Mesenchymal stem cell (in vitro differentiated cells and primary cell): ENCODE measurements around the gene RYR2.

Experiments used
- DNase-seq: peaks from one replicate; pipeline ENCODE4 v3.0.0-alpha.2; 2013
- H2AFZ ChIP-seq: one replicate; pipeline ENCODE4 v1.6.1; 2013; ENCODE audit warnings: low read depth, mild to moderate bottlenecking, control low read depth, inconsistent platforms, low read length, moderate library complexity
- H2AK5ac ChIP-seq: 2 replicates; pipeline ENCODE4 v1.6.1; 2013; ENCODE audit warnings: low read length, moderate library complexity, mild to moderate bottlenecking, inconsistent platforms; ENCODE audit not compliant: severe bottlenecking
- H2BK120ac ChIP-seq: one replicate; pipeline ENCODE4 v1.6.1; 2013; ENCODE audit warnings: low read depth, mild to moderate bottlenecking, inconsistent platforms, low read length, moderate library complexity
- H2BK12ac ChIP-seq, 2 experiments: one replicate each; pipeline ENCODE4 v1.6.1; 2013; ENCODE audit warnings: inconsistent platforms in 2 of 2, low read length in 2 of 2, mild to moderate bottlenecking in 2 of 2, moderate library complexity in 2 of 2, control low read depth in 1 of 2
- H2BK15ac ChIP-seq: one replicate; pipeline ENCODE4 v1.6.1; 2013; ENCODE audit warnings: mild to moderate bottlenecking, low read depth, inconsistent platforms; ENCODE audit not compliant: poor library complexity, severe bottlenecking
- H2BK5ac ChIP-seq: 2 replicates; pipeline ENCODE4 v1.6.1; 2013; ENCODE audit warnings: low read depth, mild to moderate bottlenecking, low read length, control low read depth, inconsistent platforms; ENCODE audit not compliant: poor library complexity, severe bottlenecking
- H3K14ac ChIP-seq, 2 experiments: one replicate each; pipeline ENCODE4 v1.6.1; 2013; ENCODE audit warnings: inconsistent platforms in 2 of 2, low read length in 2 of 2, control low read depth in 1 of 2, mild to moderate bottlenecking in 1 of 2, moderate library complexity in 1 of 2
- H3K18ac ChIP-seq, 2 experiments: one replicate each; pipeline ENCODE4 v1.6.1; 2013; ENCODE audit warnings: inconsistent platforms in 2 of 2, low read length in 2 of 2, control low read depth in 1 of 2, low read depth in 1 of 2, mild to moderate bottlenecking in 1 of 2
- H3K23ac ChIP-seq, 2 experiments: one replicate each; pipeline ENCODE4 v1.6.1; 2013; ENCODE audit warnings: inconsistent platforms in 2 of 2, low read length in 2 of 2, mild to moderate bottlenecking in 2 of 2, moderate library complexity in 2 of 2, control low read depth in 1 of 2
- H3K27ac ChIP-seq: 2 replicates; pipeline ENCODE4 v1.5.1; 2013; ENCODE audit warnings: mild to moderate bottlenecking, moderate library complexity, low read length, control low read depth, inconsistent platforms; ENCODE audit not compliant: poor library complexity, severe bottlenecking
- H3K27me3 ChIP-seq, 2 experiments: 2 replicates each; pipeline versions ENCODE4 v1.6.1 to v1.7.0; 2013; ENCODE audit warnings: low read length in 2 of 2, mild to moderate bottlenecking in 2 of 2, moderate library complexity in 2 of 2, control low read depth in 1 of 2, inconsistent platforms in 1 of 2; ENCODE audit not compliant: control insufficient read depth in 1 of 2, insufficient read depth in 1 of 2
- H3K36me3 ChIP-seq, 2 experiments: 2 replicates each; pipeline versions ENCODE4 v1.6.1 to v1.7.0; 2013; ENCODE audit warnings: low read length in 2 of 2, control low read depth in 1 of 2, inconsistent platforms in 1 of 2, low read depth in 1 of 2, mild to moderate bottlenecking in 1 of 2; ENCODE audit not compliant: insufficient read depth in 2 of 2, control insufficient read depth in 1 of 2
- H3K4ac ChIP-seq, 2 experiments: one replicate each; pipeline ENCODE4 v1.6.1; 2013; ENCODE audit warnings: inconsistent platforms in 2 of 2, low read length in 2 of 2, mild to moderate bottlenecking in 2 of 2, moderate library complexity in 2 of 2, control low read depth in 1 of 2, low read depth in 1 of 2
- H3K4me1 ChIP-seq: 2 replicates; pipeline ENCODE4 v1.6.1; 2013; ENCODE audit warnings: low read depth, low read length, control low read depth; ENCODE audit not compliant: control insufficient read depth, insufficient read depth
- H3K4me2 ChIP-seq: 2 replicates; pipeline ENCODE4 v1.6.1; 2013; ENCODE audit warnings: low read length, mild to moderate bottlenecking, inconsistent platforms; ENCODE audit not compliant: poor library complexity, severe bottlenecking
- H3K4me3 ChIP-seq, 2 experiments: 2 replicates each; pipeline versions ENCODE4 v1.5.1 to v1.7.0; 2013; ENCODE audit warnings: low read length in 2 of 2, mild to moderate bottlenecking in 2 of 2, control low read depth in 1 of 2, low read depth in 1 of 2; ENCODE audit not compliant: insufficient read depth in 1 of 2
- H3K79me1 ChIP-seq: replicated peaks from 2 replicates; pipeline ENCODE4 v1.6.1; 2013; ENCODE audit warnings: mild to moderate bottlenecking, control low read depth, low read length, inconsistent platforms; ENCODE audit not compliant: poor library complexity, severe bottlenecking
- H3K9ac ChIP-seq: 2 replicates; pipeline ENCODE4 v1.7.0; 2013; ENCODE audit warnings: mild to moderate bottlenecking, low read length, moderate library complexity
- H3K9me3 ChIP-seq: 2 replicates; pipeline ENCODE4 v1.7.0; 2013; ENCODE audit warnings: mild to moderate bottlenecking, low read length; ENCODE audit not compliant: control insufficient read depth
- H4K8ac ChIP-seq: one replicate; pipeline ENCODE4 v1.6.1; 2013; ENCODE audit warnings: inconsistent platforms, mild to moderate bottlenecking, low read length, moderate library complexity
- H4K91ac ChIP-seq: one replicate; pipeline ENCODE4 v1.6.1; 2013; ENCODE audit warnings: mild to moderate bottlenecking, low read length, inconsistent platforms
- WGBS: methylation state at CpG from one replicate; pipeline ENCODE4 v1.1.7; 2013; ENCODE audit warnings: mixed read lengths; 5-methylcytosine and 5-hydroxymethylcytosine counted together

The RYR2 gene

DNA sequence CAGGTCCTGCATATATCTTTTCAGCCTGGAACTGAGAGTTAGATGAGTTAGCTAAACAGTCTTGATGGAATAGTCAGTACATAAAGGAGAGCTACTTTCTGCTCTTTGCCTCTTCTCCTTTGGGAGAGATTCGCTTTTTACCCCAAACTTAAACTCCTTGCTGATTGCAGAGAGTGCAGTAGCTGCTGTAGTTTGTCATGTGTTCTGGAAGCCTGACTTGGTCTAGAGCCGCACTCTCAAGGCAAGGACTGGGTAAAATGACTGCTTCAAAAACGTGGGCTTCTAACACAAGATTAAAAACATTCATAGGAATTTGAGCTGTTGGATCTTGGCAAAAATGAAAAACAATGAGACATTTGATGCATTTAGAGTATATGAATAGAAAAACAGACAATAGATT, 351.6 kb downstream of the RYR2 start:
- no peak overlapping the region for H2BK120ac ChIP-seq
- H2AK5ac ChIP-seq: no peak overlapping the region
- WGBS: 83% methylated on average over 2 of the region's 3 CpGs
- H3K4me1 ChIP-seq: no peaks in the 10 kb centered on the region
- no peak overlapping the region for H3K14ac ChIP-seq
- H3K36me3 ChIP-seq: no peaks in the 10 kb centered on the region
- no peak overlapping the region for H3K27ac ChIP-seq
- no peak overlapping the region for H3K4me2 ChIP-seq
- no peak overlapping the region for H4K91ac ChIP-seq
- H3K9me3 ChIP-seq: peaks cover 3% of the 10 kb centered on the region
- no peak overlapping the region for H2BK15ac ChIP-seq
- H2BK5ac ChIP-seq: no peak overlapping the region
- DNase-seq: no peak
- H3K23ac ChIP-seq: no peak overlapping the region
- H3K9ac ChIP-seq: no peak overlapping the region
- no peak overlapping the region for H2BK12ac ChIP-seq
- no peak overlapping the region for H3K4ac ChIP-seq
- no peak overlapping the region for H3K4me3 ChIP-seq
- no peaks in the 10 kb centered on the region for H3K79me1 ChIP-seq
- H3K18ac ChIP-seq: no peak overlapping the region
- peaks cover 0 to 4% of the 10 kb centered on the region in 2 experiments for H3K27me3 ChIP-seq
- no peak overlapping the region for H4K8ac ChIP-seq
- no peak overlapping the region for H2AFZ ChIP-seq

DNA sequence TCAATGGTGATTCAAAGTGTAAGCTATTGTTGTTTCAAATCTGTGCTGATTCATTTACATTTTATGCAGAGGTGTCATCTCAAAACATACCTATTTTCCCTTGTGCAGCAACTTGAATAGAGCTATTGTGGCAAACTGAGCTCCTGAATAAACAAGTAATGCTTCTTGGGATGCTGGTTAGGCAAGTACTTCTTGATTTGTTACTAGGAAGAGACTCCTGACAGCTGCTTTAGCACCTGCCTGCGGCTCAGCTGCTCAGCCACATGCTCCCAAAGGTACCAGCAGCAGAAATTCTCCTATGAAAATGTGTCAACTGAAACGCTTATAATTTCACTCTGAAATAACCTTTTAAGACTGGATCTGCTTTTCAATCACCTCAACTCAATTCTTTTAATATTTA, 352.3 kb downstream of the RYR2 start:
- no peak overlapping the region for H3K18ac ChIP-seq
- no peak overlapping the region for H2BK12ac ChIP-seq
- H2BK5ac ChIP-seq: no peak overlapping the region
- no peaks in the 10 kb centered on the region for H3K4me1 ChIP-seq
- no peak for DNase-seq
- H3K4ac ChIP-seq: no peak overlapping the region
- H3K4me3 ChIP-seq: no peak overlapping the region
- H2BK15ac ChIP-seq: no peak overlapping the region
- H3K4me2 ChIP-seq: no peak overlapping the region
- no peak overlapping the region for H2AK5ac ChIP-seq
- H3K23ac ChIP-seq: no peak overlapping the region
- H3K79me1 ChIP-seq: no peaks in the 10 kb centered on the region
- WGBS: 55% methylated on average over 1 of the region's 2 CpGs
- H3K9me3 ChIP-seq: peaks cover 9% of the 10 kb centered on the region
- no peak overlapping the region for H4K91ac ChIP-seq
- H4K8ac ChIP-seq: no peak overlapping the region
- no peaks in the 10 kb centered on the region for H3K36me3 ChIP-seq
- H3K9ac ChIP-seq: no peak overlapping the region
- no peak overlapping the region for H3K14ac ChIP-seq
- H3K27ac ChIP-seq: no peak overlapping the region
- H2AFZ ChIP-seq: no peak overlapping the region
- peaks cover 0 to 4% of the 10 kb centered on the region in 2 experiments for H3K27me3 ChIP-seq
- no peak overlapping the region for H2BK120ac ChIP-seq

DNA sequence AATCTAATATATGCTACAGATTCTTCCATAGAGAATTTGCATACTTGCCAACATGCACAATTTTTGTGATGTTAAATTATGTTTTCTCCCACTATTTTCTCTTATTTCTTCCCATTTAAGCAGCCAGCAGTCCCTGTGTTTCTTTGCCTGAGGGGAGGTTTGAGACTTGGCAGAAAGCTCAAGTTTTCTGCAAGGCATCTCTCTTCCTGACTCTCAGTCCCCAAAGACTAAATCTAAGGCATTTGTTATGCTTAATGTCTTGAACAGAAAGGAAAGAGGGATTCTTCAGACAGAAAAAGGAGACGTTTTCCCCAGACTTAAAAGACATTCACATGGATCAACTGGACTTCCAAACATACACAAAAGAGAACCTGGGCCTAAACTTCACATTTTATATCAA, 354.4 kb downstream of the RYR2 start:
- Histone ChIP-seq H3K9me3 (peaks cover 28% of the 10 kb centered on the region), H4K91ac (no peak overlapping the region), H3K4me3 (no peak overlapping the region), H2BK5ac (no peak overlapping the region), H2AFZ (no peak overlapping the region), H3K27me3 (no peaks in the 10 kb centered on the region), H4K8ac (no peak overlapping the region), H3K4me1 (no peaks in the 10 kb centered on the region), H2BK15ac (no peak overlapping the region), H2BK12ac (no peak overlapping the region), H3K4ac (no peak overlapping the region), H3K79me1 (no peaks in the 10 kb centered on the region), H3K36me3 (no peaks in the 10 kb centered on the region), H2AK5ac (no peak overlapping the region), H3K23ac (no peak overlapping the region), H3K18ac (no peak overlapping the region), H3K14ac (no peak overlapping the region), H2BK120ac (no peak overlapping the region), H3K27ac (no peak overlapping the region), H3K9ac (no peak overlapping the region), H3K4me2 (no peak overlapping the region)
- DNase-seq: no peak
- WGBS: 0% methylated on average over 1 of the region's 1 CpG

DNA sequence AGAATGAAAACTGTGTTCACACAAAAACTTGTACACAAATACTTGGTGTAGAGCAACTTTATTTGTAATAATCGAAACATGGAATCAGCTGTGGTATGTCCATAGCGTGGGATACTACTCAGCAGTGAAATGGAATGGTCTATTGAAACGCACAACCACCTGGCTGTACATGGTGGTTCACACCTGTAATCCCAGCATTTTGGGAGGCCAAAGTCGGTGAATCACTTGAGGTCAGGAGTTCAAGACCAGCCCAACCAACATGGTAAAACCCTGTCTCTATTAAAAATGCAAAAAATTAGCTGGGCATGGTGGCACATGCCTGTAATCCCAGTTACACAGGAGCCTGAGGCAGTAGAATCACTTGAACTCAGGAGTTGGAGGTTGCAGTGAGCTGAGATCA, 356.8 kb downstream of the RYR2 start:
- H3K9ac ChIP-seq: no peak overlapping the region
- H3K4me3 ChIP-seq: no peak overlapping the region
- no peak overlapping the region for H4K91ac ChIP-seq
- no peaks in the 10 kb centered on the region for H3K79me1 ChIP-seq
- no peak overlapping the region for H3K4me2 ChIP-seq
- no peak overlapping the region for H3K4ac ChIP-seq
- H2BK120ac ChIP-seq: no peak overlapping the region
- H3K27me3 ChIP-seq: no peaks in the 10 kb centered on the region
- no peak overlapping the region for H2BK15ac ChIP-seq
- no peak overlapping the region for H2BK12ac ChIP-seq
- no peaks in the 10 kb centered on the region for H3K4me1 ChIP-seq
- no peak overlapping the region for H3K14ac ChIP-seq
- no peak overlapping the region for H3K23ac ChIP-seq
- no peak for DNase-seq
- no peak overlapping the region for H4K8ac ChIP-seq
- no peaks in the 10 kb centered on the region for H3K36me3 ChIP-seq
- H2AK5ac ChIP-seq: no peak overlapping the region
- H3K9me3 ChIP-seq: peaks cover 30% of the 10 kb centered on the region
- WGBS: 76% methylated on average over 4 of the region's 4 CpGs
- H2BK5ac ChIP-seq: no peak overlapping the region
- no peak overlapping the region for H3K18ac ChIP-seq
- no peak overlapping the region for H2AFZ ChIP-seq
- no peak overlapping the region for H3K27ac ChIP-seq
